ELF-1 (cell line): ENCODE measurements around the gene ANKMY1.

ENCODE experiments used
- DNase-seq: peaks from one replicate; pipeline ENCODE4 v3.0.0-alpha.2; 2016; ENCODE audit warnings: low read depth, low spot score

ANKMY1 gene

GRCh38 chr2:240436683-240437550 is 120.9 kb downstream of the ANKMY1 start:
- no peak for DNase-seq

GRCh38 chr2:240435948-240436682 is 121.7 kb downstream of the ANKMY1 start:
- DNase-seq = no peak

- DNase-seq = no peak
Measured at GRCh38 chr2:240435457-240435947, 122.3 kb downstream of the ANKMY1 start, which contains the start of gene GPC1. GPC1 (plus strand) TSS chr2:240435663; CDS start chr2:240435919, 256 bp downstream.

GRCh38 chr2:240434728-240435456 is 122.9 kb downstream of the ANKMY1 start:
- DNase-seq = peak; percentile 64

- DNase-seq = no peak
Measured at GRCh38 chr2:240433973-240434727, 123.6 kb downstream of the ANKMY1 start.

- DNase-seq = no peak
Measured at GRCh38 chr2:240432820-240433801, 124.7 kb downstream of the ANKMY1 start.

GRCh38 chr2:240432430-240432819 is 125.4 kb downstream of the ANKMY1 start:
- no peak for DNase-seq

GRCh38 chr2:240431661-240432424 is 125.9 kb downstream of the ANKMY1 start:
- DNase-seq = no peak

- no peak for DNase-seq
Measured at GRCh38 chr2:240431271-240431660, 126.5 kb downstream of the ANKMY1 start.

- no peak for DNase-seq
Measured at GRCh38 chr2:240430595-240430994, 127.2 kb downstream of the ANKMY1 start.

GRCh38 chr2:240429872-240430491 is 127.8 kb downstream of the ANKMY1 start:
- DNase-seq = peak; percentile 60
